ENCODE data around the gene MAP2. TPM values are rescaled to one million over a fixed set of nuclear protein-coding genes. Genes with fewer than 3 reads are reported as not detected.

The MAP2 gene
- total RNA-seq, 1 experiment from 2014 or later, result 1.5 TPM

GRCh38 chr2:209431701-209432100 is 7.9 kb downstream of the MAP2 start:
- Histone ChIP-seq H3K79me2 (ENCODE audit: low read length) (no peaks in the 10 kb centered on the region), H3K9me2 (replicated peaks; ENCODE audit: insufficient read depth, low read length) (no peaks in the 10 kb centered on the region), H3K4me2 (ENCODE audit: low read depth, low read length, poor library complexity, severe bottlenecking) (no peak overlapping the region), H3K36me3 (ENCODE audit: insufficient read depth, low read length) (no peaks in the 10 kb centered on the region), H3K4me3 (ENCODE audit: low read length) (no peak overlapping the region), H3K9me3 (ENCODE audit: low read length) (no peaks in the 10 kb centered on the region), H3K4me1 (ENCODE audit: low read length) (no peaks in the 10 kb centered on the region), H3K9ac (ENCODE audit: low read length) (no peak overlapping the region), H4K20me1 (ENCODE audit: insufficient read depth, low read depth, low read length) (no peaks in the 10 kb centered on the region), H2AFZ (ENCODE audit: low read length) (no peak overlapping the region), H3K27ac (ENCODE audit: low read length) (no peak overlapping the region), H3K27me3 (ENCODE audit: low read length) (no peaks in the 10 kb centered on the region)
- DNase-seq, result no peak

DNA sequence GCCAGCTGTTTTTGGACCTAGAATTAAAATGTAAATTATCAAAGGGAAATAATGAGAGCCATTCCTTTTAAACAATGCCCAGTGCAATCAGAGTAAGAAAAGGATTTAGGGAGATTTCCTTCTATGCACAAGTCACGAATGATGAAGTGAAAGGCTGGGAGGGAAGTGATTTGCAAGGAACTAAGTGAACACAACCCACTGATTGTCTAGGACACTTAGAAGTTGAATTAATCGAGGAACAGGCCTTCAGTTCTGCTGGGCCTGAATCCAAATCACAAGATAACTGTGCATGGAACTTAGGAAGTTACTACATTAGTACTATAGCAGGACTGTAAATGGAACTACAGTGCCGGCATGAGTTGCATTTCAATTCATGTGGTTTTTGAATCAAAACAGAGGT is 17.7 kb downstream of the MAP2 start:
- no peak overlapping the region for H2AFZ ChIP-seq (ENCODE audit: low read length)

DNA sequence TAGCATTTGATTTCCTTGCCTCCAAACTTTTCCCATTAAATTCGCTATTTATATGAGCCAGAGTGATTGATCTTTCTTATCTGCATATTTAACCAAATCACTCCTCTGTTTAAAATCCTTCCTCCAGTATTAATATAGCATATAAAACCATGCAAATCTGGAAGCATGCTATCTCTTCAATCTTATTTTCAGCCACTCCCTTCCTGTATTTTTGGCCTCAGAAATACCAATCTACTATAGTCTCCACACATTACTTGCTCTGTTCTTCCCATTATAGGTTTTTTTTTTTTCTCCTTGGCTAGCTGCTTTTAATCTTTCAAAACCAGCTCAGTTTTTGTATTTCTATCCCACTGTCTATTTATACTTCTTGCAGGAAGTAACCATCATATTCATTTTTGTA is 19.1 kb downstream of the MAP2 start:
- Histone ChIP-seq H2AFZ (ENCODE audit: low read length) (no peak overlapping the region), H3K36me3 (ENCODE audit: insufficient read depth, low read length) (no peaks in the 10 kb centered on the region), H3K4me1 (ENCODE audit: low read length) (no peaks in the 10 kb centered on the region), H3K9me2 (replicated peaks; ENCODE audit: insufficient read depth, low read length) (no peaks in the 10 kb centered on the region), H3K9ac (ENCODE audit: low read length) (no peak overlapping the region), H4K20me1 (ENCODE audit: insufficient read depth, low read depth, low read length) (no peaks in the 10 kb centered on the region), H3K9me3 (ENCODE audit: low read length) (no peaks in the 10 kb centered on the region), H3K27ac (ENCODE audit: low read length) (no peak overlapping the region), H3K79me2 (ENCODE audit: low read length) (no peaks in the 10 kb centered on the region), H3K27me3 (ENCODE audit: low read length) (no peaks in the 10 kb centered on the region), H3K4me3 (ENCODE audit: low read length) (no peak overlapping the region), H3K4me2 (ENCODE audit: low read depth, low read length, poor library complexity, severe bottlenecking) (no peak overlapping the region)
- no peak for DNase-seq

More for the DNA sequence above, 17.7 kb downstream of the MAP2 start:
- Histone ChIP-seq H3K9me3 (ENCODE audit: low read length) (no peaks in the 10 kb centered on the region), H3K4me2 (ENCODE audit: low read depth, low read length, poor library complexity, severe bottlenecking) (no peak overlapping the region), H4K20me1 (ENCODE audit: insufficient read depth, low read depth, low read length) (no peaks in the 10 kb centered on the region), H3K4me3 (ENCODE audit: low read length) (no peak overlapping the region), H3K27me3 (ENCODE audit: low read length) (no peaks in the 10 kb centered on the region), H3K79me2 (ENCODE audit: low read length) (no peaks in the 10 kb centered on the region), H3K9me2 (replicated peaks; ENCODE audit: insufficient read depth, low read length) (no peaks in the 10 kb centered on the region), H3K36me3 (ENCODE audit: insufficient read depth, low read length) (no peaks in the 10 kb centered on the region), H3K9ac (ENCODE audit: low read length) (no peak overlapping the region), H3K4me1 (ENCODE audit: low read length) (no peaks in the 10 kb centered on the region), H3K27ac (ENCODE audit: low read length) (no peak overlapping the region)
- DNase-seq, result no peak

DNA sequence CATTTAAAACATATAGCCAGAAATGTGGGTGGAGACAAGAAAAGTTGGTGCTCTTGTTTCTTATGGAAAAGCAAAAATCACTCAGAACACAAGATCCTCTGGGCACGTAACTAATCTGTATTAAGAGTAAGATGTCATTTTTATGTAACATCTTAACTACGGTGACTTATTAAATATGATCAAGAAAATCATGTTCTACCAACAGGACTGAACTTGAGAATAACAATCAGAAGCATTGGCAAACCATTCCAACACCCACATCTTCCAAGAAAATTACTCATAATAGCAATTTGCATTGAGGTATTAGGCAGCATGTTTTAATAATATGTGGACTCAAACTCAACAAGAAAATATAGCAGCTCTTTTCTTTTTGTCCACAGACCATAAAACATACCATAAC is 21.6 kb downstream of the MAP2 start:
- Histone ChIP-seq H2AFZ (ENCODE audit: low read length) (no peak overlapping the region), H4K20me1 (ENCODE audit: insufficient read depth, low read depth, low read length) (no peaks in the 10 kb centered on the region), H3K36me3 (ENCODE audit: insufficient read depth, low read length) (no peaks in the 10 kb centered on the region), H3K9ac (ENCODE audit: low read length) (no peak overlapping the region), H3K4me3 (ENCODE audit: low read length) (no peak overlapping the region), H3K27ac (ENCODE audit: low read length) (no peak overlapping the region), H3K4me2 (ENCODE audit: low read depth, low read length, poor library complexity, severe bottlenecking) (no peak overlapping the region), H3K27me3 (ENCODE audit: low read length) (no peaks in the 10 kb centered on the region), H3K4me1 (ENCODE audit: low read length) (no peaks in the 10 kb centered on the region), H3K9me3 (ENCODE audit: low read length) (no peaks in the 10 kb centered on the region), H3K79me2 (ENCODE audit: low read length) (no peaks in the 10 kb centered on the region), H3K9me2 (replicated peaks; ENCODE audit: insufficient read depth, low read length) (no peaks in the 10 kb centered on the region)
- no peak for DNase-seq

DNA sequence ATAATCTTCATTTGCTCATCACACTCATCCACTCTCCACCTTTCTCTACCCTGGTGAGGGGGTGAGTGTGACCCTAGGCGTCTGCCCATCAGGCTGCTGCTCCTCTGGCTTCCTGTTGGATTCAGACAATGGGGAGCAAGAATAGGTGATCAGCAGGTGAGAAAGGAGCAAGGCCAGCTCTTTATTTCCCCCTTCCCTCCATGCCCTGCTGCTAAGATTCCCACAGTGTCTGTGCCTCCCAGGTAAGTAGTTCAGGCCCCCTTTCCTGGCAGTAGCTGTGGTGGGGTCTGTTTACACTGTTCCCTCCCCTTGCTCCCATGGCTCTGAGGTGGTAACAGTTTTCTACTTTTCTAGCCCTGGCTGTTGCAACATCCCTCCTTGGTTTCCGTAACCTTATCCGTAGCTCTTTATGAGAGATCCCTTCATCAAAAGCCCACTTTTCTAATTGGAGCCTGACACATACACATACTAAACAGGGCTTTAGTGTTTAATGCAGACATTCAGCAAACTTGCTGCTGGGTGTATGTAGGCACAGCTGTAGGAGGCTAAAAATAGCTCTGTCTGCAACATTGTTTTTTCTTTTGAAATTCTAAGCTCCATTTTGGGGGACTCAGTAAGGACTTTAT is 27.5 kb downstream of the MAP2 start:
- no peak overlapping the region for H3K9ac ChIP-seq (ENCODE audit: low read length)
- H3K79me2 ChIP-seq (ENCODE audit: low read length), result no peaks in the 10 kb centered on the region
- no peak overlapping the region for H2AFZ ChIP-seq (ENCODE audit: low read length)
- no peaks in the 10 kb centered on the region for H3K4me1 ChIP-seq (ENCODE audit: low read length)
- no peak overlapping the region for H3K4me3 ChIP-seq (ENCODE audit: low read length)
- H3K4me2 ChIP-seq (ENCODE audit: low read depth, low read length, poor library complexity, severe bottlenecking), result no peak overlapping the region
- H3K27me3 ChIP-seq (ENCODE audit: low read length), result no peaks in the 10 kb centered on the region
- no peak for DNase-seq
- H3K9me2 ChIP-seq (replicated peaks; ENCODE audit: insufficient read depth, low read length), result no peaks in the 10 kb centered on the region
- no peaks in the 10 kb centered on the region for H4K20me1 ChIP-seq (ENCODE audit: insufficient read depth, low read depth, low read length)
- H3K9me3 ChIP-seq (ENCODE audit: low read length), result no peaks in the 10 kb centered on the region
- H3K36me3 ChIP-seq (ENCODE audit: insufficient read depth, low read length), result no peaks in the 10 kb centered on the region
- H3K27ac ChIP-seq (ENCODE audit: low read length), result no peak overlapping the region

- H3K9me3 ChIP-seq (ENCODE audit: low read length), result no peaks in the 10 kb centered on the region
- no peaks in the 10 kb centered on the region for H3K27me3 ChIP-seq (ENCODE audit: low read length)
- H3K36me3 ChIP-seq (ENCODE audit: insufficient read depth, low read length), result no peaks in the 10 kb centered on the region
- H3K4me3 ChIP-seq (ENCODE audit: low read length), result no peak overlapping the region
- H3K4me1 ChIP-seq (ENCODE audit: low read length), result no peaks in the 10 kb centered on the region
- no peak overlapping the region for H3K4me2 ChIP-seq (ENCODE audit: low read depth, low read length, poor library complexity, severe bottlenecking)
- no peaks in the 10 kb centered on the region for H4K20me1 ChIP-seq (ENCODE audit: insufficient read depth, low read depth, low read length)
- no peaks in the 10 kb centered on the region for H3K79me2 ChIP-seq (ENCODE audit: low read length)
- no peak overlapping the region for H2AFZ ChIP-seq (ENCODE audit: low read length)
- H3K9ac ChIP-seq (ENCODE audit: low read length), result no peak overlapping the region
- H3K9me2 ChIP-seq (replicated peaks; ENCODE audit: insufficient read depth, low read length), result no peaks in the 10 kb centered on the region
- no peak overlapping the region for H3K27ac ChIP-seq (ENCODE audit: low read length)
- no peak for DNase-seq
Measured at GRCh38 chr2:209456489-209456888, 32.6 kb downstream of the MAP2 start.

DNA sequence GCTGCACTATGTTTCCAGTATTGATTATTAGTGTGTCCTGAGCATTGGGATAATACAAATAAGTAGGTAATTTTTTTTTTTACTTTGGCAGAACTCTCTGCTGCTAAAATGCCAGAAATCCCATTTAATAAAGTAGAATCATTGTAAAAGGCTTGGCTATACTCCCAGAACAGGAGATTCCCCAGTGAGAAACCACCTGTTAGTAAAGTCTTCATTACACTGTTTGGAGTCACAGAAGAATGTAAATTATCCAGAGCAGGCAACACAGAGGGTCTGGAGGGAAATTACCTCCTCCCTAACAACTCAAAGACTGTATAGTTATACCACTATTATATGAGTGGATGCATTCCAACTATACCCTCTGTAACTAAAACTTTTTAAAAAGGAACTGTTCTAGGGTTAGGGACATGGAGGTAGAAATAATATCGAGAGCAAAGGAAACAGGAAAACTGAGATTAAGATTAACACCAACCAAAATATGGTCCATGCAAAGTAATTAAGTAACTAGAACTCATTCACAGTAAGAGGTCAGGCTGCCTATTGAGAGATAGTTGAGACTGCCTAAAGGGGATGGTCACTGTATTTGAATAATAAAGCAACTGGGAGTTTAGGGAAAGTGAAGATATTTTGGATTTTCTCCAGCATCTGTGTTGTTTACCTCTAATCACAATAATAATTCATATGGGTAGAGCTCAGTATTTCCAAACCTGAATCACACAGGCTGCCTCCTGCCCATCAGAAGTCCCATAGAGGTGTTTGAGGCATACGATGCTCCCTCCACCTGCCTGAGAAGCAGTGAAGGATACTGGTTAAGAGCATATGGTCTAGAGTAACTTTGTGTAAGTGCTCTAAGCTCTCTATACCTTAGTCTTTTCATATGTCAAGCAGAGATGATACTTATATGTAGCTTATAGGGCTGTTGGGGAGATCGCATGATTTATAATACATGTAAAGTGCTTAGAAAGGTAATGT is 34.4 kb downstream of the MAP2 start:
- Histone ChIP-seq H3K36me3 (ENCODE audit: insufficient read depth, low read length) (no peaks in the 10 kb centered on the region), H3K79me2 (ENCODE audit: low read length) (no peaks in the 10 kb centered on the region), H2AFZ (ENCODE audit: low read length) (no peak overlapping the region), H3K27ac (ENCODE audit: low read length) (no peak overlapping the region), H3K4me3 (ENCODE audit: low read length) (no peak overlapping the region), H3K9me3 (ENCODE audit: low read length) (no peaks in the 10 kb centered on the region), H3K9ac (ENCODE audit: low read length) (no peak overlapping the region), H3K9me2 (replicated peaks; ENCODE audit: insufficient read depth, low read length) (no peaks in the 10 kb centered on the region), H3K4me1 (ENCODE audit: low read length) (no peaks in the 10 kb centered on the region), H3K27me3 (ENCODE audit: low read length) (no peaks in the 10 kb centered on the region), H3K4me2 (ENCODE audit: low read depth, low read length, poor library complexity, severe bottlenecking) (no peak overlapping the region), H4K20me1 (ENCODE audit: insufficient read depth, low read depth, low read length) (no peaks in the 10 kb centered on the region)
- DNase-seq, result no peak

DNA sequence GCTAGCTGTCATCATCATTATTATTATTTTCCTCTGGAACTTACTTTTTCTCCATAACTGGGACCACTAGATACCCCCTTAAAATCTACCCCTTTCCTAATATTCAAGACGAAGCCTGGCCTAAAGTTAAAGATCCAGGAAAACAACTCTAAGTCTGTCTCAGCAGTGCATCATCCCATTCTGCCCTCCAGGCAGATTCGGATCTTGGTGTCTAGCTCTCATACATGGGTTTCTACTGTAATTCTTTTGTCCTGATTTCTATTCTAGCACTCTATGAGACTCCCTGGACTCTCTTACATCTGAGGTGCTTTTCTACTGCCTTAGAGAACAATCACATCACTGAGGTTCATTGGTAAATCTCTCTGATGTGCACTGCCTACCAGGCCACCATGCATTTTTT is 35.5 kb downstream of the MAP2 start:
- no peaks in the 10 kb centered on the region for H3K9me3 ChIP-seq (ENCODE audit: low read length)
- H4K20me1 ChIP-seq (ENCODE audit: insufficient read depth, low read depth, low read length), result no peaks in the 10 kb centered on the region
- no peaks in the 10 kb centered on the region for H3K79me2 ChIP-seq (ENCODE audit: low read length)
- no peaks in the 10 kb centered on the region for H3K9me2 ChIP-seq (replicated peaks; ENCODE audit: insufficient read depth, low read length)
- H3K4me2 ChIP-seq (ENCODE audit: low read depth, low read length, poor library complexity, severe bottlenecking), result no peak overlapping the region
- H3K4me3 ChIP-seq (ENCODE audit: low read length), result no peak overlapping the region
- no peaks in the 10 kb centered on the region for H3K4me1 ChIP-seq (ENCODE audit: low read length)
- no peak overlapping the region for H2AFZ ChIP-seq (ENCODE audit: low read length)
- no peak overlapping the region for H3K9ac ChIP-seq (ENCODE audit: low read length)
- H3K36me3 ChIP-seq (ENCODE audit: insufficient read depth, low read length), result no peaks in the 10 kb centered on the region
- no peak for DNase-seq
- no peaks in the 10 kb centered on the region for H3K27me3 ChIP-seq (ENCODE audit: low read length)
- no peak overlapping the region for H3K27ac ChIP-seq (ENCODE audit: low read length)

Data from Karpas-422 (cell line).